ENCODE results near the gene RICTOR.

Gene RICTOR

DNA sequence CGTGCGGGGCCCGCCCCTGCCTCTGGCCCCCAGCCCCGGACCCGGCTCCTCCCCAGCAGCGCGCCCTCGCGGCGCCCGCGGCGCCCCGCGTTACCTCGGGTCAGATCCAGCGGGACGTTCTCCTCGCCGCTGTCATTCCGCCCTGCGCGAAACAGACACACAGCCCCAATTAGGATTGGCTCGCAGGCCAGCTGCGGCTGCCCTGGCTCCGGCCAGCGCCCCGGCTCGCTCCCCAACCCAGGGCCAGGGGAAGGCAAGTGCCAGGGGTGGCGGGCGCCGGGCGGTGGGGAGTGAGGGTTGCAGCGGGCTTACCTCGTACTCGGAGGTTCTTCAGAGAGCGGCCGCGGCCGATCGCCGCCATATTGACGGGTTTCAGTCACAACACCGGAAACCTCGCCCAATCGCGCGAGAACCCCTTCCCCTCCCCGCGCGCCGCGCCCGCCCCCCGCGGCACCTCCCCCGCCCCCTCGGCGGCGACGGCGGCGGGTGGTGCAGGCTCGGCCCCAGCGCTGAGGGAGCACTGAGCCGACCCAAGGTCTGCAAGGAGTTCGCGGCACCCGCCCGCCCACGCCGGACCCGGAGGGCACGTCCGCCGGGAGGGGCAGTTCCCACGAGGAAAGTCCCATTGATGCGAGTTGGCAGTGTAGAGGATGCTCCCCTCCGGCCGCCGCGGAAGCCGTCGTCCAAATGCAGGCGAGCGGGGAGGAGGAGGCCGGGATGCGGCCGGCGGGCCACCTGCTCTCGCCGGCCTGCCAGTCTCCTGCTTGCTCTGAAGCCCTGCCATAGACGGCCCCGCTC, at the start of gene RICTOR:
TSS of gene RICTOR (minus strand) at position 383 of the 798 bp plus-strand sequence. CDS start at position 361, 22 bp downstream.
- peak; percentile 84 for DNase-seq

DNA sequence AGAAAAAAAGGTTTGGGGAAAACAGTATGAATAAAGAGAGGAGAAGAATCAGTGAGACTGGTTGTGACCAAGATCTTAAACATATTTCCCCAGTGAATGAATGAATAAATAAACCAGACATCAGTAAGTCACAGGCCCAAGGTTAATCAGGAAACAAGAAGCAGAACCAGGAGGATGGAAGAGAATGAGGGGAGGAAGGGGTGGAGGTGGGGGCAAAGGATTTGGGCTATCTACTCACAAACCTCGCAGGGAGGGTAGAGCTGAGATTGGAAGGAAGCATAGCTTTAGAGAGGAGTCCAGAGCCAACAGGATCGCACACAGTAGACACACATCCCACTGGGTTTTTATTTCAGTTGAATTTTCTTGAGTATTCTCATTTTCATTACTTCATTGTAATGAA, 47.7 kb upstream of the RICTOR start:
- DNase-seq = no peak

DNA sequence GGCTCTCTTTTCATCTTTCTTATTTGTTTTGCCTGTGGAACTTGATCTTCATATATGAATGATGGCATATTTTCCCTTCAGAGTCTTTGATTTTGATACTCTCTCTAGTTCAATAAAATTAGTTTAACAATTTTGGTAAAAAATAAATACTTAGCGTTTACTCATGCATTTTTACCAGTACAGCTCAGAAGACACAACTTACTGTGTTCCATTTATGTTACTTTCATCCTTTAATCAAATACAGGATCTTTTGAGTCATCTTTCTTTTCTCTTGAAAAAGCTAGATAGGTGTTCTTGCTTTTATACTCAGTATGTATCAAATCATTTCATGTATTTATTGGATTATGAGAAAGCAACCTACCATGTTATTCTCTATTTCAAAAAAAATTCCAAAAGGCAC, 47.1 kb upstream of the RICTOR start:
- DNase-seq = no peak

DNA sequence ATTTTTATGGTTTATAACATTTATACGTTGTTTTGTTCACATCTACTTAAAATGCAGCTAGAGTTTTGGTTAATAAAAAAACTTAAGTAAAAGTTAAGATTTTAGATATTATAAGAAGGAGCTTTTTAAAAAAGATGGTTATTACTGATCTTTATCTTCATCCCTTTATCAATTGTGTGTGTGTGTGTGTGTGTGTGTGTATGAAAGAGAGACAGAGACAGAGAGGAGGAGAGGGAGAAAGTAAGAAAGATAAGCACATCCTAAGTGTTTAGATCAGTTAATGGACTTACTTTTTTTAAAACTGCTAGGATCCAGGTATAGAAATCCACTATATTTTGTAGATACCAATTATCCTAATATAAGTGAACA, 45.8 kb upstream of the RICTOR start:
- DNase-seq = no peak

- DNase-seq = no peak
Measured at GRCh38 chr5:39119404-39120051, 45.3 kb upstream of the RICTOR start.

DNA sequence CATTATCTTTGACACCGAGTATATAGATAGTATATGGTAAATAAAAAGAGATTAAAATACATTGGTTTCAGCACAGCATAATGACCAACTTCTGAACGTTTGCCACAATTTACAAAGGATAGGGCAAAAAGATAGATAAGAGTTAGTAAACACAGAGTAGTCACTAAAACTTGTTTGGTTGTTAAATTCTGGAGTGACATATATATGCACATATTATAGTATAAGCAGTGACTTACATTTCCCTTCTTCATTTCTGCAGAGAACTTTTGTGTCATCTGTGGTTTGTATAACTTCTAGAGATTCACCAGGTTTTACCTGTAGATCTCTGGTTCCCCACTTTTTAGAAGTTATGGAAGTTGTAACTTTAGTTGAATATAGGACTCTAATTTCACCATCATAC, 44.4 kb upstream of the RICTOR start:
- DNase-seq = no peak

DNA sequence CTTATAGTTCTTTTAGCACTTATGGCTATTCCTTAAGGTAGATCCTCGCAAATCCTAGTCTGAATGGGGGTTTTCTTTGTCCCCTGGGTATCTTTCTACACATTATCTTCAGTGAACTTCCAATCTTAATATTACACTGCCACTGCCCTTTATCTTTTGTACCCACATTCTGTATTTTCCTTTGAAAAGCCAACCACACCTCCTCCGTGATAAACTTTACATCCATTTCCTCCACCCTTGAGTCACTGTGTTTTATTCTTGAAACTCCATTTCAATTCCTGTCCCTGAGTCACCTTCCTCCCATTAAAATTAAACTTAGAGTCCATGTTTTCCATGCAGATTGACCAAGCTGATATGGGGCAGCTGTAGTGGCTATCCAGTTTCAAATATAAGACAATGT, 43.2 kb upstream of the RICTOR start:
- no peak for DNase-seq

DNA sequence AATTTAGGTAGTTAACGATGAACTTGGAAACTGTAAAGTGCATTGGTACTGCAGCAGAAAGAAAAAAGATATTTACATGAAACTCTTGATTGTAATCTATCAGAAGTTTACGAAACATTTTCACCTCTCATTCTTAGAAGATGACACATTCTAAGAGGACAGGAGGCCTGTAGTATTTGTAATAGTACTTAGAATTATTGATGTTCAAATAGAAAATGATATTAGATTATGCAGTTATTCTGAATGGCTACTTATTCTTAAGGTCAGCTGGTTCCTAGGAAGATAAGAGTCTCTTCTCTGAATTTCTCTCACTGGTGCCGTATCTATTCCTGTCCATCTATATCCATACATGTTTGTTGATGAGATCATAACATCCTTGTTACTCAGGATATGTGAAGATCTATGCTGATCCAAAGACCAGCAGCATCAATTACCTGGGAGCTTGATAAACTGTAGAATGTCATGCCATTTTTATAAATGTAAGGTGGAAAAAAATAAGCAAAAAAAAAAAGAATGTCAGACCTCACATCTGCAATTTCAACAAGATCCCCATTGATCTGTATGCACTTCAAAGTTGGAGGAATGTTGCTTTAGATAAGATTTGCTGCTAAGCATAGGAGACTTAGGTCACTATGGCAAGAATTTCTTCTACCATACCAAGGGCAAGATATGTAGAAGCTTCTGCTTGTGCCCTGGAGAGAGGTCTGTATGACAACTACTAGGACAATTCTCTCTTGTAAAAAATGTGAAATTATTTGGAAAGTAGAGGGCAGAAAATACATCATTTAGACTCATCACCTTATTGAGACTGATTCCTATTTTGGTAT, 42.4 kb upstream of the RICTOR start:
- DNase-seq = no peak

- DNase-seq = no peak
Measured at GRCh38 chr5:39115644-39116343, 41.6 kb upstream of the RICTOR start.

DNA sequence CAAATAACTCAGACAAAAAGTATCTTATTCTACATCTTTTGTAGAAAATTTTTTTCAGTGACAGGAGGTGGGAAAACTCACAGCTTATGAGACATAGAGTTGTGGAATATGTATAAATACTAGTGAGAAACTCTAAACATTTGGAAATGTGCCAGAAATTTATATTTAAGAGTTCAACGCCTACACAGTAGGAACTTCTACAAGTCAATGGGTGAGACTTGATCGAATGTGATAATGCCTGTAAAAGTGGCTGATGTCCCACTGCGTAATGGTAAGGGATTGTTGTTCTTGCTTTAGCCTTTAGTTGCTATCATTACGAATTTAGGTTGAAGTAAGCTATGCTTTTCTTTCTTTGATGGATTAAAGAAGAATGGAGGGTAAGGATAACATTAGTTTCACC, 40.0 kb upstream of the RICTOR start:
- no peak for DNase-seq

- no peak for DNase-seq
Measured at GRCh38 chr5:39113354-39113953, 39.3 kb upstream of the RICTOR start.

DNA sequence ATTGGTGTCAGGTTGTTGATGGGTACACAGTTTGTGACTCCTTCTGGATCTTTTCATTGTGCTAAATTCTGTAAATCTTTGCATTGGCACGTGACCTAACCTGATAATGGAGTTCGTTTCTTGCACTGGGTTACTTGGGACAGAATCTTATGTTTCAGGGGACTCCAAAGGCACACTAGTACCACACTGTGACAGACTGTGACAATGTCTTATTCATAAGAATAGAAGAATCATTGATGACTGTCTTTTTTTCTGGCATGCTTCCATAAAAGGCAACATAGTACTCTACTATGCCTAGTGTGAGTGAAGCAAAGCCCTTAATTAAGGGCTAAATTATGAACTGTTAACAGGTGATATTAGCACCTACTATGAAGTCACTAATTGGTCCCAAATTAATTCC, 35.4 kb upstream of the RICTOR start:
- no peak for DNase-seq

DNA sequence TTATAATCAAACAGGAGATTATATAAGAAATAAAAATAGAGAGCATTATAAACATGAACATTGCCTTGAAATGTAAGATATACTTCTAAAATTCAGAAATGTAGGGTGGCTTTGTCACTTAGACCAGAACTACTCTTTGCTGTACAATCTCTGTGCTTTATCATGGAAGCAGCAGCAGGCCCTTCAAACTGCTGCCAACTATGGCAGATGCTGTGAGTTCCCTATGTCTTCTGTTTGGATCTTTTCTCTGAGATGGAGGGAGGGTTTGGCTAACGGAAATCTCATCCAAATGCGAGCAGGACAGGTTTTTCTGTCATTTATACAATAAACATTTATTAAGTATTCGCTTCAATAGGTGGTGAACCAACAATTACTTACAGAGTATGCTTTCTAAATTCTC, 34.8 kb upstream of the RICTOR start:
- DNase-seq = no peak

- DNase-seq = no peak
Measured at GRCh38 chr5:39107350-39107749, 33.2 kb upstream of the RICTOR start.

GRCh38 chr5:39106322-39106721, 32.1 kb upstream of the RICTOR start:
- no peak for DNase-seq

DNA sequence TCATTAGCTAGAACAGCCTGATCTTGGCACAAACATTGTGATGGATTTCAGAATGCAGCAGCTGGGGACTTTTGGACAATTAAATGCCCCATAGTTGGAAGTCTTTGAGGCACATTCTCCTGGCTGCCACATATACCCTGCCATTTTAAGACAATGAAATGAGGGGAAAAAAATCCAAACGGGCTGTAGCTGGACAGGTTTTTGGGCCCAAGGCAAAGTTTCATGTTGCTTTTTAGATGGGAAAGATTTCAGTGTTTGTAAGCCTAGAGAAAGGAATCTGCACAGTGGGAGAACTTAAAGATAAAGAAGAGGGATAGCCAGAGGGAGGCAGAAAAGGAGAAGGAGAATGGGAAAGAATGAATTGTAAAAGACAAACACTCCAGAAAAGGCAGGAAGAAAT, 30.0 kb upstream of the RICTOR start:
- no peak for DNase-seq

GRCh38 chr5:39102684-39103155, 28.5 kb upstream of the RICTOR start:
- no peak for DNase-seq

- DNase-seq = peak; percentile 34
Measured at GRCh38 chr5:39100851-39101396, 26.7 kb upstream of the RICTOR start.

GRCh38 chr5:39100301-39100850, 26.2 kb upstream of the RICTOR start:
- no peak for DNase-seq

DNA sequence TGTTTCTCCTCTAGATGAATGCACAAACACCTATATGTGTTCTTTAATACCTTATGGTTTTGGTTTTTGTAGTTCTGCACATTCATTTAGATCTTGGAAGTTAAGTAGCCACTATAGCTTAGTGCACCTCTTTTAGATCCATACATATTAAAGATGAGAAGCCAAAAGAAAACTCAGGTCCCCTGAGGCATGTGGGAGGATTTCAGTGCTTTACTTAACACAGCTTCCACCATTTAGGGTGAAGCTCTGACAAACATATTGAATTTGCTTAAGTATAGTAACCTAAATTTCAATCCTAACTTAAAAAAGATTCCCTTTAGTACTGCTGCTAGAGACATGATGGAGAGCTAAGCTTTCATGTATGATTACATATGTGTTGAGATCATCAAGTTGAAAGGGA, 25.6 kb upstream of the RICTOR start:
- no peak for DNase-seq

DNA sequence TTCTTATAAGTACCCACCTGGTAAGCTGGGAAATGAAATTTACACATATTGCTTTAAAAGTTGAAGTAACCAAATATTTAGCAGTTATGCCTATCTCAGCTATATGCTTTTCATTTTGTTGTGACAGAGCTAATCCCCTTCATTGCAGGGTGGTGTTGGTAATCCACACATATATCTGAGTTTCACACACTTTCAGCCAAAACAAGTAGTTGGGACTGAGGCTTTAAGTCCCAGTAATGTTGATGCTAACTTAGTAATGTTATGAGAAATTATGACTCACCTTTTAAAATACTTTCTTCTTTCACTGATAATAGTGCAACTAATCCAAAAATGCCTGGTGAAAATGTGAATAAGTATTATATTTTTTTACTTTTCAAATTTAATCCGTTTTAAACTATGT, 19.2 kb upstream of the RICTOR start:
- DNase-seq = no peak
